Frontal cortex (tissue), 4 donors: ENCODE results near the gene RND1. TPM values are rescaled to one million over a fixed set of nuclear protein-coding genes. Genes with fewer than 3 reads are reported as not detected.
"Not testable (repeated sequence)": the region's sequence is repeated elsewhere in the genome, so short reads cannot be mapped to it uniquely, and the experiment has no call there.

Source experiments
- DNase-seq, 2 donors: peaks; one replicate each; pipeline ENCODE4 v3.0.0; 2012; ENCODE audit warnings: low spot score in 2 of 2
- FAIRE-seq: peaks from 2 replicates; lab custom pipeline; 2012; peaks lifted over from hg19 to GRCh38; lab: Jason Lieb, UNC
- total RNA-seq: library from RNA; depleted of rRNA; stranded (reverse); fragments of >200 nt; gene quantifications from one replicate; pipeline ENCODE4 v1.2.3, GENCODE V29; 2014
- donor health status: control.
- donor health status: control.
- donor health status: control.

RND1 gene
- total RNA-seq, 1 donor from 2014 or later = 24.9 TPM

- FAIRE-seq (no peak), DNase-seq (no peak)
Measured at GRCh38 chr12:48873096-48873495, 7.4 kb upstream of the RND1 start.

DNA sequence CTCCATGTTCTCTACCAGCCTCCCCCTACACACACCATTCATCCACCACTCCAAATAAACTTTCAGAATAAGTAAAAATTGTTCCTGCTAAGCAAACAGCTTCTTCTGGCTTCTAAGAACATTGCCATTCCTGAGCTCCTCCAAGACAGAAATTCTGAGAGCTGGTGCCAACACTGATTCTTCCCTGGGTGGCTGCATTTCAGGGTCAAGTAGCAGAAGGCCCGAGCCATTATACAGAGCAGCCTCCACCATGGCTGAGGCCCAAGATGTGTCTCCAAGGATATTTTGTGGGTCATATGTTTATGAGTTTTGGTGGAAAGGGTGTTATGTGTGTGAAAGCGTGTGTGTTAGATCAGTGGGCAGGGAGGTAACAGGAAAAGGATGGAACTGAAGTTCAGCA is 3.5 kb upstream of the RND1 start:
- FAIRE-seq (no peak), DNase-seq (no peak)

GRCh38 chr12:48868451-48868850 is 2.8 kb upstream of the RND1 start:
- FAIRE-seq (no peak), DNase-seq (no peak)

- FAIRE-seq = no peak
- DNase-seq = no peak
Measured at GRCh38 chr12:48866052-48866711, 512 bp upstream of the RND1 start.

GRCh38 chr12:48863291-48863690 is 2.4 kb downstream of the RND1 start:
- FAIRE-seq (no peak), DNase-seq (no peak)

GRCh38 chr12:48862760-48863159 is 2.9 kb downstream of the RND1 start:
- DNase-seq (no peak), FAIRE-seq (no peak)

DNA sequence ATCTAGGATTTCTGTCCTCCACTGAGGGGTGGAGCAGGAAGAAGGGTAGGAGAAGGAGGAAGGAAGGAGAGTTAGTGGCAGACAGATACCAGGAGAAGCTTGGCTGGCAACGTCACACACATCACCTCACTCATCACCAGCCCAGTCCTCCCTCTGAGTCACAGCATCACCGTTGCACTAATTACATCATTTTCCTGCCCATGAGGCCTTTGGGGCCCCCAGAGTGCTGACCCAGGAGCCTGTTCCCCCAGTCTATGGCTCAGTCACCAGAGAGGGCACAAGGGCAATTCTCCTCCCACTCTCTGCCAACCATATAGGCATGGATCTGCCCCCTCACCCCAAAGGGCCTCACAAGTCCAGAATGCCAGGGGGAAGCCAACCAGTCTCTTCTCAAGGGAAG is 4.6 kb downstream of the RND1 start:
- FAIRE-seq (no peak), DNase-seq (no peak)

- DNase-seq, FAIRE-seq: not testable (repeated sequence)
Measured at GRCh38 chr12:48860236-48860635, 5.4 kb downstream of the RND1 start.

- FAIRE-seq = no peak
Measured at GRCh38 chr12:48859607-48860006, 6.1 kb downstream of the RND1 start.

DNA sequence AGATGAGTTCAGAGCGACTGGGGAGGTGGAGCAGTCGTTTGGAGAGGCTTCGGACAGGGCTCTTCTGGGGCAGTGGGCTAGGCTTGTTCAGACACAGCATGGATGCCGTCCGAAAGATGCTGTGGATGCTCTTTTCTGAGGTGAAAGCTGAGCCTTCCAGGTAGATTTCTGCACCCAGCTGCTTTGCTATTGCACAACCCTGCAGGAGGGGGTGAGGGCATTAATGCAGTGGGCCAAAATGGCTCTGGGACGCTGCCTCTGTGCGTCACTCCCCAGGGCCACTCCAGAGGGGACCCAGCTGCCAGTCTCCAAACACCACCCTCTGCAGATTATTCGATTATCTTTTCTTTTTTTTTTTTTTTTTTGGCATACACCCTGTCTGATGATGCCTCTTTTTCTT is 7.6 kb downstream of the RND1 start:
- FAIRE-seq (no peak), DNase-seq (no peak)

More at GRCh38 chr12:48859607-48860006, 6.1 kb downstream of the RND1 start:
- no peak for DNase-seq

GRCh38 chr12:48857278-48857994 is 8.2 kb downstream of the RND1 start:
- DNase-seq = no peak
- FAIRE-seq = no peak

DNA sequence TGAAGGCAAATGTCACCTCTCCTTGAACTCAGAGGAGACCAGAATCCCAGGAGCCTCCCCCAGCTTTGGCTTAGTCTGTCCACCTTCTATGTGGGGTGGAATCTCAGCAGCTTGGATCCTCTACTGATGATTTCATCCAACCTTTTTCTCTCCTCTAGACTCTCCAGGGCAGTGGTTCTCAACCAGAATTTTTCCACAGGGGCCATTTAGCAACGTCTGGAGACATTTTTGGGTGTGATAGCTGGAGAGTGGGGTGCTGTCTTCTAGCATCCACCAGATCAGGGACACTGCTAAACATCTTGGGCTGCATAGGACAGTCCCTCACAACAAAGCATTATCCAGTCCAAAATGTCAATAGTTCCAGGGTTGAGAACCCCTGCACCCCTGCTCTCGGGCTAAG is 9.3 kb downstream of the RND1 start:
- DNase-seq = no peak
- no peak for FAIRE-seq

DNA sequence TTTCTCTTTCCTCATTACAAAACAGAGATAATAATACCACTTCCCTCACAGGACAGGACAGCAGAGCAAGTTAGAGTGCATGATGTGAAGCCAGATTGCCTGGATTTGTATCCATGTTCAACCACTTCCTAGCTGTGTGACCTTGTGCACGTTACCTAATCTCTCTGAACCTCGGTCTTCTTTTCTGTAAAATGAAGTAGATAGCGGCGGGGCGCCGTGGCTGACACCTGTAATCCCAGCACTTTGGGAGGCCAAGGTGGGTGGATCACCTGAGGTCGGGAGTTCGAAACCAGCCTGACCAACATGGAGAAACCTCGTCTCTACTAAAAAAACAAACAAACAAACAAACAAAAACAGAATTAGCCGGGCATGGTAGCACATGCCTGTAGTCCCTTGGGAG is 10.7 kb downstream of the RND1 start:
- FAIRE-seq, DNase-seq: not testable (repeated sequence)

GRCh38 chr12:48854488-48854887 is 11.2 kb downstream of the RND1 start:
- DNase-seq (no peak), FAIRE-seq (no peak)

- FAIRE-seq (no peak), DNase-seq (peak; percentile 71 to 74)
Measured at GRCh38 chr12:48852734-48853688, 12.7 kb downstream of the RND1 start.

DNA sequence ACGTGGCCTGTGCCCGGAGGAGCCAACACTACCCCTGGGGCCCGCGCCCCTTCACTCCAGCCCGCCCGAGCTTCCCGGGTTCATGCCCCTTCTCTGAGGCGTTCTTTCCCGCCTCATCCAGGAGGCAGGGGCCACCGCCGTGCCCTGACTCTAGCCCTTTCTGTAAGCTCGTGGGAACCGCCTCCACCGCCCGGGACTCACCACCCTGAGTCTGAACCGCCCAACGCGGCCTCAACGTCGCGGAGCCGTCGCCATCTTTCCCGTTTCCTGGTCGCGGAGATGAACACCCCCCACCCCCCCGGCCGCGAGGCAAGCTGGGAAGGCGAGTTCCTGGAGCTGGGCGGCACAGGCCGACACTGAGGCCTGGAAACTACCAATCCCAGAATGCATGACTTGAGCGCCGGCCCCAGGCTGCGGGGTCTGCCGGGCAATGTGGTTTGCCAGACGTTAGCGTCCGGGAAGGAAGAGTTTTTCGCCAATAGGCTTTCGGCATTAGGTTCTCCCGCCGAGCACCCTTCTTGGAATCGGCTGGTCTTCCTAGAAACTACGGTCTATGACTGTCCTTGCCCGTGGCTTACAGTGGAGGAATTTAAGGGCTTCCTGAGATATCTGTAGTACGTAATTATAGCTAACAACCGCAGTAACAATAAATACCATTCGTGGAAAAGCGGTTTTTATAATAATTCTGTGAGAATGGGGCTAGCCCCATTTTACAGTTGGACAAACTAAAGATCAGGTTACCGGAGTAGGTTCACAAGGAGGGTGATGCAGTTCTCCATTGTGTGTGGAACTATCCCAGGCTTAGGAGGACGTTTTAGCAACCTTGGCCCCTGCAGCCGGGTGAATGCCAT is 13.6 kb downstream of the RND1 start, which contains the start of gene DDX23:
TSS of gene DDX23 (minus strand) at position 281 of the 851 bp plus-strand sequence. CDS start 6,381 bp downstream, outside the sequence.
- FAIRE-seq = no peak
- peak; percentile 90 to 95 for DNase-seq

GRCh38 chr12:48842021-48842420 is 23.6 kb downstream of the RND1 start:
- not testable (repeated sequence) for DNase-seq, FAIRE-seq

- DNase-seq = no peak
- no peak for FAIRE-seq
Measured at GRCh38 chr12:48838048-48838447, 27.6 kb downstream of the RND1 start.

- no peak for DNase-seq
- no peak for FAIRE-seq
Measured at GRCh38 chr12:48832321-48833060, 33.2 kb downstream of the RND1 start.
